ENCODE results near the gene CACNB4. TPM values are rescaled to one million over a fixed set of nuclear protein-coding genes. Genes with fewer than 3 reads are reported as not detected.
"Not testable (repeated sequence)": the region's sequence is repeated elsewhere in the genome, so short reads cannot be mapped to it uniquely, and the experiment has no call there.

Gene CACNB4
- total RNA-seq, 1 experiment from 2014 or later, result 2.0 TPM

GRCh38 chr2:152022090-152022489 lies 76.8 kb downstream of the CACNB4 start:
- ChIA-PET CTCF (no interaction called here), POLR2A (no interaction called here), RAD21 (ENCODE audit: low non-redundant PET in 1 of 2, low total read pairs in 2 of 2, uncharacterized antibody in 2 of 2, unreplicated experiment in 2 of 2) (no interaction called here)
- intact Hi-C loops (cut with micrococcal nuclease), result loop anchor here (10.0 kb wide), 1 partner anchor 247 kb away; no protein-coding TSS in a partner anchor
- Histone ChIP-seq H3K79me2 (ENCODE audit: insufficient read depth, low read length) (no peaks in the 10 kb centered on the region), H3K9me3 (ENCODE audit: control insufficient read depth in 1 of 2, insufficient read depth in 1 of 2, low read depth in 1 of 2, low read length in 2 of 2) (no peaks in the 10 kb centered on the region), H3K36me3 (ENCODE audit: control insufficient read depth in 1 of 2, insufficient read depth in 2 of 2, low read length in 2 of 2) (no peaks in the 10 kb centered on the region), H4K20me1 (ENCODE audit: insufficient read depth) (no peaks in the 10 kb centered on the region), H3K9me2 (ENCODE audit: insufficient read depth) (no peaks in the 10 kb centered on the region), H3K27me3 (ENCODE audit: insufficient read depth, low read length) (no peaks in the 10 kb centered on the region), H3K4me2 (ENCODE audit: low read length) (no peak overlapping the region), H3K4me1 (ENCODE audit: control insufficient read depth in 1 of 2, insufficient read depth in 2 of 2, low read length in 2 of 2) (peaks cover 0 to 10% of the 10 kb centered on the region in 2 experiments; a peak in 3 of 4 replicates), H3K4me3 (replicated peaks in 1 of 2; ENCODE audit: low read depth in 1 of 2, low read length in 2 of 2) (no peak overlapping the region), H3K27ac (ENCODE audit: low read depth, low read length) (no peak overlapping the region), H3K9ac (ENCODE audit: low read length) (no peak overlapping the region), H2AFZ (ENCODE audit: low read depth, low read length, poor library complexity, severe bottlenecking) (no peak overlapping the region)
- no peak for ATAC-seq
- BruUV-seq (replicated peaks), result no TSS peak
- no peak for DNase-seq (ENCODE audit: low read depth, low spot score)
- TF ChIP-seq ZNF274 (IDR thresholded peaks at IDR 0.05; ENCODE audit: low read depth, low read length), result no peak
- TF ChIP-seq FOSL1 (IDR thresholded peaks at IDR 0.05; ENCODE audit: low read depth), result no peak
- TF ChIP-seq RAD21 (IDR thresholded peaks at IDR 0.05; ENCODE audit: low read depth), result no peak
- TF ChIP-seq JUND (IDR thresholded peaks at IDR 0.05), result no peak
- no peak for TF ChIP-seq POLR2AphosphoS5 (IDR thresholded peaks at IDR 0.05; ENCODE audit: low read depth, low read length)
- TF ChIP-seq ELF1 (IDR thresholded peaks at IDR 0.05; ENCODE audit: borderline replicate concordance, low read depth), result no peak
- no peak for TF ChIP-seq EZH2 (IDR thresholded peaks at IDR 0.05)
- no peak for TF ChIP-seq TCF7L2 (IDR thresholded peaks at IDR 0.05; ENCODE audit: borderline replicate concordance, extremely low read depth, insufficient read depth, insufficient read length)
- TF ChIP-seq ZFX (IDR thresholded peaks at IDR 0.05), result no peak
- TF ChIP-seq REST (IDR thresholded peaks at IDR 0.05; ENCODE audit: low read depth), result no peak

GRCh38 chr2:152021001-152021400 lies 77.8 kb downstream of the CACNB4 start:
- H3K36me3 ChIP-seq (ENCODE audit: control insufficient read depth in 1 of 2, insufficient read depth in 2 of 2, low read length in 2 of 2); H3K9me3 ChIP-seq (ENCODE audit: control insufficient read depth in 1 of 2, insufficient read depth in 1 of 2, low read depth in 1 of 2, low read length in 2 of 2); RAD21 ChIA-PET (ENCODE audit: low non-redundant PET in 1 of 2, low total read pairs in 2 of 2, uncharacterized antibody in 2 of 2, unreplicated experiment in 2 of 2); H3K27me3 ChIP-seq (ENCODE audit: insufficient read depth, low read length); BruUV-seq (replicated peaks); H4K20me1 ChIP-seq (ENCODE audit: insufficient read depth); H3K27ac ChIP-seq (ENCODE audit: low read depth, low read length); ATAC-seq; H3K9ac ChIP-seq (ENCODE audit: low read length); H2AFZ ChIP-seq (ENCODE audit: low read depth, low read length, poor library complexity, severe bottlenecking); CTCF ChIA-PET; H3K9me2 ChIP-seq (ENCODE audit: insufficient read depth); POLR2A ChIA-PET; H3K4me2 ChIP-seq (ENCODE audit: low read length); H3K4me1 ChIP-seq (ENCODE audit: control insufficient read depth in 1 of 2, insufficient read depth in 2 of 2, low read length in 2 of 2); H3K4me3 ChIP-seq (replicated peaks in 1 of 2; ENCODE audit: low read depth in 1 of 2, low read length in 2 of 2); H3K79me2 ChIP-seq (ENCODE audit: insufficient read depth, low read length); DNase-seq (ENCODE audit: low read depth, low spot score): not testable (repeated sequence)
- intact Hi-C loops (cut with micrococcal nuclease), result loop anchor here (10.0 kb wide), 1 partner anchor 246 kb away; no protein-coding TSS in a partner anchor

Measured in HCT116 (cell line).